OCI-LY3 (cell line): ENCODE measurements around the gene CREB3.

ENCODE experiments used
- H2AFZ ChIP-seq: fragments of 200-600, 300-600 bp; shearing (Covaris generic); 2 replicates; pipeline ENCODE4 v1.6.0; 2014; ENCODE audit warnings: antibody characterized with exemption, low read depth, low read length
- H3K27ac ChIP-seq: fragments of 200-600, 300-600 bp; sonication (generic); 2 replicates; pipeline ENCODE4 v1.5.1; 2014; ENCODE audit warnings: mild to moderate bottlenecking, low read length, moderate library complexity, mixed read lengths
- H3K27me3 ChIP-seq: fragments of 200-600, 300-600 bp; sonication (generic); 2 replicates; pipeline ENCODE4 v1.6.1; 2014; ENCODE audit warnings: low read depth, low read length, mixed read lengths
- H3K36me3 ChIP-seq: fragments of 200-600, 300-600 bp; sonication (generic); replicated peaks from 2 replicates; pipeline ENCODE3; 2014; ENCODE audit warnings: low read depth, low read length, mixed read lengths
- H3K4me1 ChIP-seq: fragments of 300-600, 200-600 bp; sonication (generic); 2 replicates; pipeline ENCODE4 v1.6.1; 2014; ENCODE audit warnings: low read length, mixed read lengths
- H3K4me2 ChIP-seq: fragments of 200-600, 300-600 bp; sonication (generic); 2 replicates; pipeline ENCODE4 v1.6.1; 2014; ENCODE audit warnings: low read length, mixed read lengths
- H3K4me3 ChIP-seq: fragments of 300-600, 200-600 bp; sonication (generic); 2 replicates; pipeline ENCODE4 v1.5.1; 2014; ENCODE audit warnings: antibody characterized with exemption, mild to moderate bottlenecking, low read length, moderate library complexity
- H3K79me2 ChIP-seq: fragments of 300-600, 200-600 bp; shearing (Covaris generic); 2 replicates; pipeline ENCODE4 v1.6.1; 2014; ENCODE audit warnings: mild to moderate bottlenecking, low read length, mixed read lengths
- H3K9ac ChIP-seq: fragments of 300-600, 200-600 bp; shearing (Covaris generic); 2 replicates; pipeline ENCODE4 v1.6.0; 2014; ENCODE audit warnings: mild to moderate bottlenecking, low read length, moderate library complexity
- H3K9me3 ChIP-seq: fragments of 200-600, 300-600 bp; shearing (Covaris generic); 2 replicates; pipeline ENCODE4 v1.6.1; 2014; ENCODE audit warnings: low read length, mixed read lengths; ENCODE audit not compliant: insufficient read depth
- H4K20me1 ChIP-seq: fragments of 200-600, 300-600 bp; sonication (generic); 2 replicates; pipeline ENCODE4 v1.6.1; 2016; ENCODE audit warnings: low read length, mixed read lengths; ENCODE audit not compliant: insufficient read depth
- EZH2phosphoT487 ChIP-seq: fragments of 200-600 bp; shearing (Covaris generic); IDR thresholded peaks from 2 replicates; pipeline ENCODE4 v1.6.1; 2018; ENCODE audit warnings: antibody characterized with exemption, mixed run types, low read depth
- TF ChIP-seq, protein P1 (sequence below): fragments of 200-600, 300-600 bp; sonication (generic); IDR thresholded peaks from 2 replicates; pipeline ENCODE4 v1.5.1; 2014; ENCODE audit warnings: antibody characterized with exemption, low read length, low read depth

CREB3 gene

DNA sequence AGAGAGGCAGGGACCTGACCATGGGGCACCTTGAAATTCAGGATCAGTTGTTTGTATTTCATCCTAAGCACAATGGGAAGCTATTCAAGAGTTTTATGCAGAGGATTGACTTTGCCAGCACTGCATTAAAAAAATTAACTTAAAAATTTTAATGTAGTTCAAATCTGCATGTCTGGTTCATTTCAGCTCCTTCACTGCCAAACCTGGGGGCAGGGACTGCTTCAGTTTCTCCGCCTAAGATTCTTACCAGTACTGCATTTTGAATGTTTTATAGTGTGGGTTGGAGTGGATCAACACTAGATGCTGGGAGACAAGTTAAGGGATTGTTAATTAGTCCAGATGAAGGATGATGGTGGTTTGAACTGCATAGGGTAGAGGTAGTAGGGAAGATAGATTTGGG lies 37.3 kb downstream of the CREB3 start:
- Histone ChIP-seq H3K4me1 (peaks cover 7% of the 10 kb centered on the region; the same call in 1 of the 2 replicates), H3K79me2 (no peaks in the 10 kb centered on the region), H3K4me2 (no peak overlapping the region), H3K36me3 (no peaks in the 10 kb centered on the region), H3K27me3 (no peaks in the 10 kb centered on the region), H4K20me1 (no peaks in the 10 kb centered on the region), H2AFZ (no peak overlapping the region), H3K9ac (no peak overlapping the region), H3K27ac (no peak overlapping the region), H3K4me3 (no peak overlapping the region), H3K9me3 (no peaks in the 10 kb centered on the region)
- TF ChIP-seq EZH2phosphoT487 = no peak
- TF ChIP-seq, protein P1, sequence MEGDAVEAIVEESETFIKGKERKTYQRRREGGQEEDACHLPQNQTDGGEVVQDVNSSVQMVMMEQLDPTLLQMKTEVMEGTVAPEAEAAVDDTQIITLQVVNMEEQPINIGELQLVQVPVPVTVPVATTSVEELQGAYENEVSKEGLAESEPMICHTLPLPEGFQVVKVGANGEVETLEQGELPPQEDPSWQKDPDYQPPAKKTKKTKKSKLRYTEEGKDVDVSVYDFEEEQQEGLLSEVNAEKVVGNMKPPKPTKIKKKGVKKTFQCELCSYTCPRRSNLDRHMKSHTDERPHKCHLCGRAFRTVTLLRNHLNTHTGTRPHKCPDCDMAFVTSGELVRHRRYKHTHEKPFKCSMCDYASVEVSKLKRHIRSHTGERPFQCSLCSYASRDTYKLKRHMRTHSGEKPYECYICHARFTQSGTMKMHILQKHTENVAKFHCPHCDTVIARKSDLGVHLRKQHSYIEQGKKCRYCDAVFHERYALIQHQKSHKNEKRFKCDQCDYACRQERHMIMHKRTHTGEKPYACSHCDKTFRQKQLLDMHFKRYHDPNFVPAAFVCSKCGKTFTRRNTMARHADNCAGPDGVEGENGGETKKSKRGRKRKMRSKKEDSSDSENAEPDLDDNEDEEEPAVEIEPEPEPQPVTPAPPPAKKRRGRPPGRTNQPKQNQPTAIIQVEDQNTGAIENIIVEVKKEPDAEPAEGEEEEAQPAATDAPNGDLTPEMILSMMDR = no peak

DNA sequence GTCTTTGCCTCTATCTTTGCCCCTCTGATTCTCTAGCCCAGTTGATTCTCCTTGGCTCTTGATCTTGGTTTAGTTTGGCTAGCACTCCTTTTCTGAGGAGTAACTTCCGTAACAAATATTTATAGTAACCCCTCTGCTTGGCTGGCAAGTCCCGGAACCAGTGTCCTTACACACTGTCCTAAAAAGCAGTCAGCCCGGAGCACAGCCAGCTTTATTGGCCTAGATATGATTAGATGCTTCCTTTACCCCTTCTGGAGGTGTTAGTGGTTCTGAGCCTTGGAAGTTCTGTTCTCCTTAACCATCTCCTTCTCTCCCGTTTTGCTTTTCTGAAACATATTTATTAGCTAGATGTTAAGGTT lies 38.6 kb downstream of the CREB3 start:
- Histone ChIP-seq H3K4me1 (peaks cover 14% of the 10 kb centered on the region), H3K4me3 (no peak overlapping the region), H3K36me3 (no peaks in the 10 kb centered on the region), H4K20me1 (no peaks in the 10 kb centered on the region), H3K9ac (no peak overlapping the region), H3K27me3 (no peaks in the 10 kb centered on the region), H2AFZ (no peak overlapping the region), H3K27ac (no peak overlapping the region), H3K9me3 (no peaks in the 10 kb centered on the region), H3K4me2 (no peak overlapping the region), H3K79me2 (no peaks in the 10 kb centered on the region)
- no peak for TF ChIP-seq EZH2phosphoT487
- TF ChIP-seq, protein P1 = no peak

DNA sequence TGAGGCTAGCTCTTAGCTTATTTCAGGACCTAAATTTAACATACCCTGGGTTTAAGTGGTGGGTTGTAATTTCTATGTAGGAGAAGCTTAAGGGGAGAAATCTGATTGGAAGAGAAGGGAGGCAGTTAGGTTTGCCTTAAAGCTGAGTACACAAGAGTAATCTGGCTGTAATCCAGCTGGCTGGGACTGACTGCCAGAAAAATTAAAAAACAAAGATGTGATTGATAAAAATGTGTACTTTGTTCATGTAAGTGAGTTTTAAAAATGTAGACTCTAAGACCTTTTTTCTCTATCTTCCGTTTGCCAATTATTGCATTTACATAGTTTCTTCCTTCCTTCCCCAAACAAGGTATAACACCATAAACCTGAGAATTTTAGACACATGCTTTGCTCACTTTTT lies 39.1 kb downstream of the CREB3 start:
- Histone ChIP-seq H2AFZ (no peak overlapping the region), H3K4me2 (no peak overlapping the region), H3K4me3 (no peak overlapping the region)

DNA sequence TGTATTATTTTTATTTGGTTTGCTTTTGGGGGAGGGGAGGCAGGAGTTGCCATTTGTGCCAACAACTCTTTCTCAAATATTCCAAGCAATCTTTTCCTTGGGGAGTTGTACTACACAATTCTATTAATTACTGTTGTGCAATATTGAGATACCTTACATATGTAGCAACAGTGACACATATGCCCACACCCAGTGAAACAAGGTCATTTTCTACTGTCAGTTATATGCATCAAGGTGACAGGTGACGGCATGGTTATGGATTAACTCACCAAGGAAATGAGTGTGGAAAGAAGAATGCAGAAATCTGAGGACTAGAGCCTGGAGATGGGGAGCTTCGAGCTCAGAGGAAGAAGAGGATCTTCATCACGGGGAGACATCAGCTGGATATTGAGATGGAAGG lies 39.5 kb downstream of the CREB3 start:
- Histone ChIP-seq H2AFZ (no peak overlapping the region), H3K27me3 (no peaks in the 10 kb centered on the region), H3K9me3 (no peaks in the 10 kb centered on the region), H3K9ac (no peak overlapping the region), H3K79me2 (no peaks in the 10 kb centered on the region), H3K4me1 (peaks cover 17% of the 10 kb centered on the region), H4K20me1 (no peaks in the 10 kb centered on the region), H3K36me3 (no peaks in the 10 kb centered on the region), H3K27ac (no peak overlapping the region), H3K4me2 (no peak overlapping the region), H3K4me3 (no peak overlapping the region)
- TF ChIP-seq EZH2phosphoT487 = no peak
- TF ChIP-seq, protein P1 = no peak

More for the DNA sequence above, 39.1 kb downstream of the CREB3 start:
- no peak for TF ChIP-seq EZH2phosphoT487
- TF ChIP-seq, protein P1 = no peak
- no peak overlapping the region for H3K27ac ChIP-seq
- H3K36me3 ChIP-seq = no peaks in the 10 kb centered on the region
- no peaks in the 10 kb centered on the region for H3K79me2 ChIP-seq
- no peaks in the 10 kb centered on the region for H3K27me3 ChIP-seq
- H3K9me3 ChIP-seq = no peaks in the 10 kb centered on the region
- H4K20me1 ChIP-seq = no peaks in the 10 kb centered on the region
- peaks cover 19% of the 10 kb centered on the region for H3K4me1 ChIP-seq
- H3K9ac ChIP-seq = no peak overlapping the region
